ENCODE data around the gene SETBP1. TPM values are rescaled to one million over a fixed set of nuclear protein-coding genes. Genes with fewer than 3 reads are reported as not detected.
"Not testable (repeated sequence)": the region's sequence is repeated elsewhere in the genome, so short reads cannot be mapped to it uniquely, and the experiment has no call there.

SETBP1 gene
- total RNA-seq, 1 experiment from 2014 or later: 1.0 TPM

DNA sequence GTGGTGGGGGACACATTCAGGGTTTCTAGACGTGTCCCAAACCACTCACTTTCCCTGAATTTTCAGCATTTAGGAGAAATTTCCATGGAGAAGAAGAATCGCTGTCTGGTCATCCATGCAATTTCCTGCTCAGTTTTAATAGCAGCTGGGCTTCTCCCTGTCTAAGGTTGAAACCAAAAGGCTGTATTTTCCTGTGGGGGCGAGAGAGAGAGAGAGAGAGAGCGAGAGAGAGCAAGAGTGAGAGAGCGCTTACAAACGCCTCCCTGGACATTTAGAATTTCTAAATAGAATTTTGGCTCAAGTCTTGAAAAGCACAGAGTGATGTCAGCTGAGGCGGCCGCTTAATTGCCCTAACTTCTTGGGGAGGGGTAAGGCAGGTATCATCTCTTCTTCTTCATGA lies 110.8 kb downstream of the SETBP1 start:
- DNase-seq (ENCODE audit: low read depth): no peak

DNA sequence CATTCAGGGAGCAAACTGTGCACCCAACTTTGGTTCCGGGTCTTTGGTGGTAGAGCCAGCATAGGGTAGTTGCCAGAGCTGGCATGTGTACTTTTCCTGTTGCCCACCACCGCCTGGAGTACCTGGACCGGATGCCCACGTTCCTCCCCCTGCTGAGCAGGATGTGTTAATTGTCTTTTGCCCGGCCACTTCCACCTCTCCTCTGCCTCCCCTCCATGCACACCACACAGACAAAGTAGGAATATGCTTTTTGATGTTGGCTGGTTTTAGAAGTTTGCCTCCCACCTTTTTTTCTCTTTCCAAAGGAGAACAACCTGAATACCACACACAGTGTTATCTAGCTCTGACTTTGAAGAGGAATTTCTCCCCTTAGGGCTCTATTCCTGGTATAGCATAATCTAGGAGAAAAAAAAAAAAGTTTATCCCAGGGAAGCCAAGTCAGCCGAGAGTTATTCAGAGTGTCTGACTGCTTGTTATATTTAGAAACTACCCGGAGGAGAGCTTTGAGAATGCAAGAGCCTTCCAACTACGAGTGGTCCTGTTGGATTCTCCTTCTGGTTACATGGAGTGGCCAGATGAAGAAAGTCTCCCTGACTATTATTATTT lies 111.9 kb downstream of the SETBP1 start:
- DNase-seq (ENCODE audit: low read depth): peak; percentile 14

DNA sequence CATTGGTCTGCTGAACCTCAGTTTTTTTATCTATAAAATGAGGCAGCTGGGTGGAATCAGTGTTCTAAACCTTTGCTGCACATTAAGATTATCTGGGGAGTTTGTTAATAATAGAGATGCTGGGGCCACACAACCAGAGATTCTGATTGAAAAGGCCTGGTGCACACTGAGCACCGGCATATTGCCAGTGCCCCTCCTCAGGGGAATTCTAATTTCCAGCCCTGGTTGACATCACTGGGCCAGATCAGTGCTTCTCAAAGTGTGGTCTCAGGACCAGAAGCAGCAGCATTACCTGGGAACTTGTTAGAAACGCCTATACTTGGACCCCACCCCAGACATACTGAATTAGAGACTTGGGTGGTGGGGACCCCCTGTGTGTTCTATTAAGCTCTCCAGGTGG lies 112.5 kb downstream of the SETBP1 start:
- no peak for DNase-seq (ENCODE audit: low read depth)

- no peak for DNase-seq (ENCODE audit: low read depth)
Measured at GRCh38 chr18:44793685-44794084, 113.0 kb downstream of the SETBP1 start.

DNA sequence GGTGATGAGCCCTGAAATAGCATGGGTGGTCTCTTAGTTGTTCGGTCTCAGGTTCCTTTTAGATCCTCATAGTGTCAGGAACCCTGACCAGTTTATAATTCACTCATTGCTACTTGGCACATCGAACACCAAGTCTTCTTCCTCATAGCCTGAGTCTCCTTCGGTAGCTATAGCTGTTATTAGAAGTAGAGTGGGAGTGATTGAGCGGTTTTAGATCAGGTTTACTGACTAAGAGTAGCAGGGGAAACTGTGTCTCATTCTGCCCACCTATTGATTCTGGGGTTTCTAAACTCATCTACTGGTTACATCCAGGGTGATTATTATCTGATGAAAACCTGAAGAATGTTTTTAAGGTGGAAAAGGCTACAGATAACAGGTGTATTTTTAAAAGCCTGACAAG lies 114.6 kb downstream of the SETBP1 start:
- DNase-seq (ENCODE audit: low read depth): no peak

- DNase-seq (ENCODE audit: low read depth): no peak
Measured at GRCh38 chr18:44796429-44797428, 116.0 kb downstream of the SETBP1 start.

GRCh38 chr18:44798433-44799048 lies 117.9 kb downstream of the SETBP1 start:
- DNase-seq (ENCODE audit: low read depth): no peak

DNA sequence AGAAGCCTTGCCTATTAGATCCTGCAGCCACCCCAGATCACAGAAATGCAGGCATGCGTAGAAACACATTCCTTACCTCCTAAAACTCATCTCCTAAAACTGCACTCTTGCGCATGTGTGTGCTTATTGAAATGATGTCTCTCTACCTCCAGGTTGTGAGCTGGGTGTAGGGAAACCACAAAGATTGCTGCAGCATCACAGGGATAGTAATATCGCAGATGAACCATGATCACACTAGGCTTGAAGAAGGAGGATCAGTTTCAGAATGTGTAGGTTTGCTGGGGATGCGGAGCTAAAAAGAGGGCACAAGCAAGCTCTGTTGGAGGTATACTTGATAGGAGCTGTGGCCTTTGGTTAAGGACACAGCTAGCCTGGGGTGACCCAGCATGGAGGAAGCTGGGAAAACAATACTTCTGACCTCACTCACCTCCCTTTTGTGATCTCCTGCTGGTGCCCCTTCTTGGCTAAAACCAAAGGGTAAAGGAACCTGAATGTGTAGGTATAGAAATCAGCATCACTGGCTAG lies 118.8 kb downstream of the SETBP1 start:
- no peak for DNase-seq (ENCODE audit: low read depth)

- DNase-seq (ENCODE audit: low read depth): no peak
Measured at GRCh38 chr18:44799907-44800421, 119.3 kb downstream of the SETBP1 start.

DNA sequence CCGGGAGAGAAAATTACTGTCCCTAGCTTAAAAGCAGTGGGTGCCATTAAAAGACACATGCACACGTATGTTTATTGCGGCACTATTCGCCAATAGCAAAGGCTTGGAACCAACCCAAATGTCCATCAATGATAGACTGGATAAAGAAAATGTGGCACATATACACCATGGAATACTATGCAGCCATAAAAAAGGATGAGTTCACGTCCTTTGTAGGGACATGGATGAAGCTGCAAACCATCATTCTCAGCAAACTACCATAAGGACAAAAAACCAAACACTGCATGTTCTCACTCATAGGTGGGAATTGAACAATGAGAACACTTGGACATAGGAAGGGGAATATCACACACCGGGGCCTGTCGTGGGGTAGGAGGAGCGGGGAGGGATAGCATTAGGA lies 120.1 kb downstream of the SETBP1 start:
- not testable (repeated sequence) for DNase-seq (ENCODE audit: low read depth)

DNA sequence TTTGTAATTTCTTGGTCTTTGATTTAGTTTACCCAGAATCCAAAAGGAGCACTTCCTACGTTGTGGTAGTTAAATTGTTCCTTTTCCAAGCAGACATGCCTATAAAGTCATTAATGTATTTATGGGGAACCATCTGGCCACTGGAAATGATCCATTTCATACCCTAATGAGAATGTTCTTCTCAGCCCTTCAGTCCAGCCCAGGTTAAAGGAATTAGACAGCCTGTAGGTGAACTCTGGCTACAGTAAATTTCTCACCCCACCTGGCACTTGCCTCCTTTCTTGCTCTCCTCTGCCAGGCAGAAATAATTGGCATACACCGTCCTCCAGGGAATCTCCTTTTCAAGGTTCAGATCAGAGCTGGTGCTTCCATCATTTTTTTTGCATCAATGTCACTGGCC lies 121.1 kb downstream of the SETBP1 start:
- no peak for DNase-seq (ENCODE audit: low read depth)

- DNase-seq (ENCODE audit: low read depth): no peak
Measured at GRCh38 chr18:44802508-44802907, 121.8 kb downstream of the SETBP1 start.

GRCh38 chr18:44803019-44803650 lies 122.4 kb downstream of the SETBP1 start:
- no peak for DNase-seq (ENCODE audit: low read depth)

- no peak for DNase-seq (ENCODE audit: low read depth)
Measured at GRCh38 chr18:44804033-44804432, 123.3 kb downstream of the SETBP1 start.

GRCh38 chr18:44805176-44805575 lies 124.5 kb downstream of the SETBP1 start:
- no peak for DNase-seq (ENCODE audit: low read depth)

- DNase-seq (ENCODE audit: low read depth): no peak
Measured at GRCh38 chr18:44805643-44806042, 125.0 kb downstream of the SETBP1 start.

DNA sequence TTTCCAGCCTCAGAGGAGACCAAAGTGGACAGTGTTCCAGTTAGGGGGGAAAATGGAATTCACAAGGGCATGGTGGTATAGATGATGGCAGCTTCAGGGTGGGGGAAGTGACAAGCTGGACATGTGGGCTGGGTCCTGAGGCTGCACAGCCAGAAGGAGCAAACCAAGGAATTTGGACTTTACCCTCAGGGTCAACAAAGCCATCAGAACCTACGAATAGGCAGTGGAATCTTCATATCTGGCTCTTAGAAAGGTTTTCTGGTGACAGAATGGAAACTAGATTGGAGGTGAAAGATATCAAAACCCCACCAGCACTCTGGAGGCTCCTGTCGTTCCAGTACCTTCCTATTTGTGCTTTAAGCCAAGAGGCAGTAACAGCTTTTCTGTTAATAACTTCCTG lies 127.1 kb downstream of the SETBP1 start:
- DNase-seq (ENCODE audit: low read depth): no peak

DNA sequence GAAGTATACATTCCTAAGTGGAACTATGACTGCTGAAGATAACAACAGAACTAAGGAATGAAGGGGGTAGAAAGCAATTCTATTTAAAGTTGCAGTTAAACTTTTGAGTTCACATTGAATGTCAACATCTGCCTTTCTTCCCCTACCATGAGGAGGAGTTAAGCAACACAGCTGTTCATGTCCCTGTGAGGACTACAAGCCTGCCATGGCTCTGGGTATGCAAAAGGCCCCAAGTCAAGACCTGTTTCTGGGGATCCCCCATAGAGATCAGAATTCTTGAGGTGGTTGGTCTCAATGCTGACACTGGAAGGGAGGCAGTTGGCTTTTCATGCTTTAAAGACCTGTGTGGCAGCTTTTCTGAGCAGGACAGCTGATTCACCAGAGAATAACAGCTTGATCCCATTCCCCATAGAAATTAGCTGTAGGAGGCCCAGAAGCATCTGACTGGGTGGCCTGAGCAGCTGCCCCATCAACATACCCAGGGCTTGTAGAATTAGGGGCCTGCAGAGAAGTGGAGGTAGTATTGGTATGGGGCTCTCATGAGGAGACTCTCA lies 131.0 kb downstream of the SETBP1 start:
- DNase-seq (ENCODE audit: low read depth): no peak

DNA sequence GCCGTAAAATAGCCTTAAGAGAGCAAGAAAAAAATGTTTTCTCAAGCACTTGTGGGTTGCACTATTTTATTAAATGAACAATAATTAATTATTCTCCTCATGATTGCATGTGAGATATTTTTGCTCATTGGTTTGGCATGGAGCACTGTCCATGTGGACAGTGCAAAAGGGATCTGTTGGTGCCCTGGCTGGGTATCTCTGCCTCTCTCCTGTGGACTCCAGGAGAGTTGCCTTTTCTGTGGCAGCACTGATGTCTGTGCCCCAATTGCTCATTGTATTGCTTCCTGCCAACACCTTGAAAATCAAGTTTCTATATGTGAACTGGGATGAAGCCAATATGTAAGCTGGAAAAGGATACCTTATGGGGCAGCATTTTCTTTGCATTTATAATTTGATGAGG lies 131.7 kb downstream of the SETBP1 start:
- DNase-seq (ENCODE audit: low read depth): no peak

DNA sequence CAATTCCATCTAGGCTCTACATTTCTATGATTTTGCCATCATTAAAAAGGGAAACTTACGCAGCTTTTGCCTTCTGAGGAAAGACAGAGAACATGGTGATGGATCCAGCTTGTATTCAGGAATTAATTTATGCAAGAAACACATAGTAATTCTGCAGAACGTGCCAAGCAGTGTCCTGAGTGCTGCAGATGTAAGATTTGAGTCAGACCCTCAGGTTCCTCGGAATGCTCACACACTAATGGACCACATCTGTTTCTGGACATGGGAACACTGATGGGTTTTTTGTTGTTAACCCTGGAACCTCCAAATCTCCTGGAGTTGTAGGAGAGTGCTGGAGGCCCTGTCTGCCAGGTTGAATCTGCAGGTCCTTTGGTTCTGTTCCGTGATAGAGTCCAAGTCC lies 132.9 kb downstream of the SETBP1 start:
- DNase-seq (ENCODE audit: low read depth): no peak

DNA sequence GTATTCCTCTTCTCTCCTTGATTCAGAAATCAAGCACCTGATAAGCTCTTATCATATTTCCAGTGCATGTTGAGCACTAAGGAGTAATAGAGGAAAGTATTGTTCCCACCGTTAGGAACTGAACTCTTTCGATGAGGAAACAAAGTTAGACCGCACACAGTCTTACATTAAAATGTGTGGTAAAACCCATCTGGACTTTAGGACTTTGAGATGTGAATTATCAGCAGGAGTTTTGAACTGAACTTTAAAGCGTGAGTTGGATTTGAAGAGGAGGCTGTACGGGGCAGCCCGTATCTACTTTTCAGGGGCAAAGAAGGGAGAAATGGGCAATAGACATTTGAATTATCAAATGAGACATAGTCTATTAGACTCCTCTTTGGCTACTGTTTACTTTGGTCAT lies 134.4 kb downstream of the SETBP1 start:
- DNase-seq (ENCODE audit: low read depth): no peak

Measured in Daoy (cell line).